HFF-Myc (cell line): ENCODE results near the gene RASD2.
A peak's percentile ranks its signal among the peaks of the same experiment; 100 is the strongest.
"Not testable (repeated sequence)": the region's sequence is repeated elsewhere in the genome, so short reads cannot be mapped to it uniquely, and the experiment has no call there.

ENCODE experiments used
- DNase-seq: peaks from one replicate; pipeline ENCODE4 v3.0.0-alpha.2; 2011; ENCODE audit warnings: low read depth; ENCODE audit errors: extremely low read depth
- H3K4me3 ChIP-seq: replicated peaks from 2 replicates; pipeline ENCODE4 v1.5.1; 2011; ENCODE audit warnings: low read depth, mild to moderate bottlenecking, control low read depth, low read length
- TF ChIP-seq, protein P1 (sequence below): IDR thresholded peaks from 2 replicates; pipeline ENCODE4 v1.5.1; 2012; ENCODE audit warnings: mild to moderate bottlenecking, low read depth, low read length, control low read depth; ENCODE audit errors: missing control alignments

RASD2 gene

GRCh38 chr22:35510951-35511350, 29.7 kb upstream of the RASD2 start:
- DNase-seq, result no peak
- H3K4me3 ChIP-seq, result no peak overlapping the region
- TF ChIP-seq, protein P1, sequence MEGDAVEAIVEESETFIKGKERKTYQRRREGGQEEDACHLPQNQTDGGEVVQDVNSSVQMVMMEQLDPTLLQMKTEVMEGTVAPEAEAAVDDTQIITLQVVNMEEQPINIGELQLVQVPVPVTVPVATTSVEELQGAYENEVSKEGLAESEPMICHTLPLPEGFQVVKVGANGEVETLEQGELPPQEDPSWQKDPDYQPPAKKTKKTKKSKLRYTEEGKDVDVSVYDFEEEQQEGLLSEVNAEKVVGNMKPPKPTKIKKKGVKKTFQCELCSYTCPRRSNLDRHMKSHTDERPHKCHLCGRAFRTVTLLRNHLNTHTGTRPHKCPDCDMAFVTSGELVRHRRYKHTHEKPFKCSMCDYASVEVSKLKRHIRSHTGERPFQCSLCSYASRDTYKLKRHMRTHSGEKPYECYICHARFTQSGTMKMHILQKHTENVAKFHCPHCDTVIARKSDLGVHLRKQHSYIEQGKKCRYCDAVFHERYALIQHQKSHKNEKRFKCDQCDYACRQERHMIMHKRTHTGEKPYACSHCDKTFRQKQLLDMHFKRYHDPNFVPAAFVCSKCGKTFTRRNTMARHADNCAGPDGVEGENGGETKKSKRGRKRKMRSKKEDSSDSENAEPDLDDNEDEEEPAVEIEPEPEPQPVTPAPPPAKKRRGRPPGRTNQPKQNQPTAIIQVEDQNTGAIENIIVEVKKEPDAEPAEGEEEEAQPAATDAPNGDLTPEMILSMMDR, result no peak

GRCh38 chr22:35514366-35514765, 26.3 kb upstream of the RASD2 start:
- no peak for DNase-seq
- no peak overlapping the region for H3K4me3 ChIP-seq
- TF ChIP-seq, protein P1, result no peak

DNA sequence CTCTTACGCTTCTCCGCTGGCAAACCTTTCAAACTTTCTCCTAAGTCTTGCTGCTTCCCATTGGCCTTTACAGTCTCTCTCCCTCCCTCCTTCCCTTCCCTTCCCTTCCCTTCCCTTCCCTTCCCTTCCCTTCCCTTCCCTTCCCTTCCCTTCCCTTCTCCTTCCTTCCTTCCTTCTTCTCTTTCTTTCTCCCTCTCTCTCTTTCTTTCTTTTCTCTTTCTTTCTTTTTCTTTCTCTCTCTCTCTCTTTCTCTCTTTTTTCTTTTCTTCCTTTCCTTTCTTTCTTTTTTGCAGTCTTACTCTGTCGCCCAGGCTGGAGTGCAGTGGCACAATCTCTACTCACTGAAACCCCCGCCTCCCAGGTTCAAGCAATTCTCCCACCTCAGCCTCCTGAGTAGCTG, 24.7 kb upstream of the RASD2 start:
- not testable (repeated sequence) for H3K4me3 ChIP-seq, DNase-seq

DNA sequence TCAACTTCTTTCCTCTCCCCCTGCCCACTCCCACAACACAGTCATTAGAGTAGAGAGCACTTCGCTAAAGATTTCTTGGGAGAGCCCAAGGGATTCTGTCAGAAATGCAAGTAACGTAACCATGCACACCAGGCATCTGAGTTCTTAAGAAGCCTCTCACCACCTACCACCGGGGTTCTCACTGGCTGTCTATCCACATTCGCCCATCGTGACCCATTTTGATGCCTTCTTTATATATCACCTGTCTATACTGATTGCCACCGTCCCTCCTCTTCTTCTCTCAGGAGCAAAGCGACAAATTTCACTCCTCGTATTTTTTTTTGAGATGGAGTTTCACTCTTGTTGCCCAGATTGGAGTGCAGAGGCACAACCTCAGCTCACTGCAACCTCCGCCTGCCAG, 23.9 kb upstream of the RASD2 start:
- no peak overlapping the region for H3K4me3 ChIP-seq
- TF ChIP-seq, protein P1, result no peak
- DNase-seq, result no peak

DNA sequence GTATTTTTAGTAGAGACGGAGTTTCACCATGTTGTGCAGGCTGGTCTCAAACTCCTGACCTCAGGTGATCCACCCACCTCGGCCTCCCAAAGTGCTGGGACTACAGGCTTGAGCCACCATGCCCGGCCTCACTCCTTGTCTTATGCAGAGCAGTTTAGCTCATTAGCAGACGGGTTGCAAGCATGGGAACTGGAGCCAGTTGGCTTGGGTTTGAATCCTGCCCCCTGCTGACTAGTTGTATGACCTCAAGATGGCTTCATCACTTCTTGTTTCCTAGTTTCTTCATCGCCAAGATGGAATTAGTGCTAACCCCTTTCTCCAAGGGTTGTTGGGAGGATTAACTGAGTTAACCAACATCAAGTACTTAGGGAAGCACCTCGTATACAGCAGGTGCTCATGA, 23.4 kb upstream of the RASD2 start:
- no peak overlapping the region for H3K4me3 ChIP-seq
- TF ChIP-seq, protein P1, result peak; percentile 8
- DNase-seq, result no peak

- TF ChIP-seq, protein P1, result no peak
- no peak for DNase-seq
- no peak overlapping the region for H3K4me3 ChIP-seq
Measured at GRCh38 chr22:35517769-35518530, 22.7 kb upstream of the RASD2 start.

DNA sequence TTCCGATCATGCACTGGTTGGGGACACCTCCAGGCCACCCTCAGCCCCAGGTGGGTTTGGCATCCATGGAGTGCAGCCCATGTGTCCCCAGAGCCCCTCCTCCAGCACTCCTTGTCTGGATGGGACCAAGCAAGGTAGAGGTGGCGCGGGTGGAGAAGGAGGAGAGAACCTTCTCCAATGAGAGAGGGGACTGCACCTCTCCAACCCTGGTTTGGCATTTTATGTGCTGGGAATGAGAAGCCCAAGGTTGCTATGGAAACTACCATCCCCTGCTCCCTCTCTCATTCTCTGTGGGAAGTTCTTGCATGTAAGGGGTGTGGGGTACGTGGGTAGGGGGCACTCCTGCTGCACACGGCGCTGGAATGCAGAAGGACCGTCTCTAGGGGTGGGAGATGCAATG, 21.8 kb upstream of the RASD2 start:
- DNase-seq, result no peak
- TF ChIP-seq, protein P1, result no peak
- no peak overlapping the region for H3K4me3 ChIP-seq
